Activated naive CD4-positive, alpha-beta T cell treated with anti-CD3 and anti-CD28 coated beads, Interleukin-2, amount 50 U/mL, for 16 hours (primary cell): ENCODE results near the gene ITGB7.
"Not testable (repeated sequence)": the region's sequence is repeated elsewhere in the genome, so short reads cannot be mapped to it uniquely, and the experiment has no call there.

Source experiments
- DNase-seq: peaks from one replicate; pipeline ENCODE4 v3.0.0-alpha.2; 2020

The ITGB7 gene

GRCh38 chr12:53215497-53215896, 8.4 kb upstream of the ITGB7 start:
- DNase-seq = no peak

GRCh38 chr12:53214687-53215455, 7.8 kb upstream of the ITGB7 start:
- no peak for DNase-seq

DNA sequence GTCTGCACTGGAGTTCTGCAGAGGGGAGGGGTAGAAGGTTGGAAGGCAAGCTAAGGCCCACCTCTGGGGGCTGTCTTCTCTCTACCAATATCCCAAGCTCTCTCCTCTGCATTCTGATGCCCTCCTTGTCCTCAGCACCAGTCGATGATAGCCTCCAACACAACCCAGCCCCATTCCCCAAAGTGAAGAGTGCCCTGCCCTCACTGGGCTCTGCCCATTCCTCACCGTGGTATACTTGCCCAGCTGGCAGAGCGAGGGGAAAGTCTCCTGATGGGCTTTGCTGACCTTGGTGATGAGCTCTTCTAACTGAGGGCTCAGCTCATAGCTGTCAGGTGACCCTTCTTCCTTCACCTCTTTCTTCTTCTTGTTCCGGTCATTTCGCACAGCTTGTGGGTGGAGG, 7.2 kb upstream of the ITGB7 start:
- DNase-seq = no peak

GRCh38 chr12:53213348-53213747, 6.3 kb upstream of the ITGB7 start:
- DNase-seq = peak; percentile 86

DNA sequence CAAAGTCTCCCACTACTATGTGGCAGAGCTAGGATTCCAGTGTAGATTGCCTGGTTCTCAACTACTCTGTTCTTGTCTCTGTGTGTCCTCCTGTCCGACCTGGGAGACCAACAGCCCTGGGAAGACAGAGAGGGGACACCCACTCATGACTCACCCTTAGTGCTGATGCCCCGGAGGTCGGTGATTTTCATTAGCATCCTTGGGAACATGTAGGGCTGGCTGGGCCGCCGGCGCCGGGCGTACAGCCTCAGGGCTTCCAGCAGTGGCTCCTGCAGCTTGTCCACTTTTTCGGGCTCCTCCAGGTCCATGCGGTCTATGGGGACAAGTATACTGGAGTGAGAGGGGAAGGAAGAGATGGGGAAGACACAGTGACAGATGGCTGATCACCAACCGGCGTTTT, 5.9 kb upstream of the ITGB7 start:
- DNase-seq = no peak

DNA sequence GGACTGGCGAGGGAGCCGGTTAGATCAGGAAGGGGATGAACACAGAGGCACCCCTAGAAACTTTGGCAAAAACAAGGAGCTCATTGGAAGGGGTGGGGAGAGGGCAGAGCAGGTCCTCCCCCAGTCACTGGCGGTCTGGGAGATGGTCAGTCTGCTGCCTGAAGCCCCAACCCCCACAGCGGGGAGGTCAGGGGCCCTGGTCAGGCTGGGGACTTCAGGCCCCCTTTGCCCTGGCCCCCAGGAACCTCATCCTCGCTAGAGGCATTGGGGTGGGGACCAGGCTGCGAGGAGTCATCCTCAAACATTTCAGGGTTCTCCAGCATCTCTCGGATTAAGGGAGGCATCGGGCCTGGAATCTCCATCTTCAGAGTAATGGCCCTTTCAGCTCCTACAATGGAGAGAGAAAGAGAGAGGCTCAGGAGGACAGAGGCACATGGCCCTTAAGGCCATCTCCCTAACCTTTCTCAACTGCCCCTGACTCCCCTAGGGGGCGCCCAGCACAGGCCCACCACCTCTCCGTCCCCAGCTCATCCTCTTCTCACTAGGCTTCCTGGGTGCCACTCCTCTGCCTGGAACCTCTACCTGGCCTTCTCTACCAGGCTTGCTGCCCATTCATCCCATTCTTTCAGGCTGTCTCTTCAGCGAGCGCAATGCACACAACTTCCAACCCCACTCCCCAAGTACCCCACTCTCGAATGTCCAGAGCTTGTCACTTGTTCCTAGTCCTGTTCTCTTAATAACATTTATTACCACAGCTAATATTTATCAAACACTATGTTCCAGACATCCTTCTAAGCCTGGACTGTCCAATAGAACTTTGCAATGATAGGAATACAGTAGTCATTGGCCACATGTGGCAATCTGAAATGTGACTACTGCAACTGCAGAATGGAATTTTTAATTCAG, 4.7 kb upstream of the ITGB7 start:
- DNase-seq = no peak

- DNase-seq = no peak
Observed at GRCh38 chr12:53210843-53211242, 3.8 kb upstream of the ITGB7 start.

GRCh38 chr12:53208877-53209463, 1.9 kb upstream of the ITGB7 start:
- no peak for DNase-seq

GRCh38 chr12:53208435-53208834, 1.4 kb upstream of the ITGB7 start:
- DNase-seq = no peak

GRCh38 chr12:53205747-53206419, 1.2 kb downstream of the ITGB7 start:
- peak; percentile 39 for DNase-seq

- DNase-seq = no peak
Observed at GRCh38 chr12:53204351-53204750, 2.7 kb downstream of the ITGB7 start.

- DNase-seq = not testable (repeated sequence)
Observed at GRCh38 chr12:53202316-53202715, 4.7 kb downstream of the ITGB7 start.

- DNase-seq = no peak
Observed at GRCh38 chr12:53201639-53202038, 5.4 kb downstream of the ITGB7 start.

GRCh38 chr12:53201177-53201541, 5.9 kb downstream of the ITGB7 start:
- DNase-seq = no peak

DNA sequence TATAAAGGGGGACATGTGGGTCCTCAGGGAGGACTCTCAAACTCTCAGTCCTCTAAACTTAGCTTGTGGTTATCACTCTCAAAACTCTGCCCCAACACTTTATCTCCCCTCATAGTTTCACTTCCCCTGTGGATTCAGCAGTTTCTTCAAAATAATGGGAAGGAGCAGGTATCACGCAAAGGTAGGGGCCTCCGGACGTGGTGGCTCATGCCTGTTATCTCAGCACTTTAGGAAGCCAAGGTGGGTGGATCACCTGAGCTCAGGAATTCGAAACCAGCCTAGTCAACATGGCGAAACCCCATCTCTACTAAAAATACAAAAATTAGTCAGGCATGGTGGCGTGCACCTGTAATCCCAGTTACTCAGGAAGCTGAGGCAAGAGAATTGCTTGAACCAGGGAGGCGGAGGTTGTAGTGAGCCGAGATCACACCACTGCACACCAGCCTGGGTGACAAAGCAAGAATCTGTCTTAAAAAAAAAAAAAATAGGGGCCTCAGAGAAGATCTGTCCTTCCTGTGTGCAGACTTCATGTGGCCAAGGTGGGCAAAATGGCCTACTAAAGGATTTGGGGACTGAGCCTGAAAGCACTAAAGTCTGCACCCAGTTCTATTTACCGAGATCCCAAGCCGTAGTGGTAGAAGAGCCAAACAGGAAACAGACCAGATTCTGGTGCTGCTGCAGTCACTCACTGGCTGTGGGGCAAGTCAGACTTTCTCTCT, 6.4 kb downstream of the ITGB7 start:
- DNase-seq = peak; percentile 46

- DNase-seq = no peak
Observed at GRCh38 chr12:53200107-53200457, 7.0 kb downstream of the ITGB7 start.

- DNase-seq = no peak
Observed at GRCh38 chr12:53199700-53200099, 7.4 kb downstream of the ITGB7 start.

GRCh38 chr12:53198486-53199110, 8.5 kb downstream of the ITGB7 start:
- DNase-seq = no peak

DNA sequence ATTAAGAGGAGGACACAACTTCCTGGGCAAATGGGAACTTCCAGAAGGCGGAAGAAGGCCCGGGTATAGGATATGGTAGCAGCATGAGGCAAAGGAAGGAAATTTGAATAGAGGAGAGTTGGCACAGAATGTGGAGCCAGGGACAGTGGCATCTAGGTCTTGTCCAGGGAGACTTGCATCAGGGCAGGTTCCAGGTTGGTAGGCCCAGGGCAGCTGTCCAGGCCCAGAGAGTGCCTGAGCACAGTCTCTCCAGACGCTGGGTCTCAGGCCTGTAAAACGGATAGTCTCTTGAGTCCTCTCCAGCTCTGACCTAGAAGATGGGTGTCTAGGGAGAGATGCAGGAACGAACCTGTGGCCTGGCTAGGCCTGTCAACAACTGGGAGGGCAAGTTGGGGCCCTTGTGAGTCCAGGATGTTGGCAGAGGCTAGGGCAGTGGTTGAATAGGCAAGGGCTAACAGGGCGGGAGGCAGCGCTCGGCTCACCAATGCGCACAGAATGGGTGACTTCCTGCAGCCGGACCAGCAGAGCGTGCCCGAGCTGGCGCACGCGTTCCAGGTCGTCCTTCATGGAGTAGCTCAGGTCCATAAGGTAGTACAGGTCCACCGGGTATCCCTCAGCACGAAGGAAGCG, 9.9 kb downstream of the ITGB7 start:
- DNase-seq = no peak

DNA sequence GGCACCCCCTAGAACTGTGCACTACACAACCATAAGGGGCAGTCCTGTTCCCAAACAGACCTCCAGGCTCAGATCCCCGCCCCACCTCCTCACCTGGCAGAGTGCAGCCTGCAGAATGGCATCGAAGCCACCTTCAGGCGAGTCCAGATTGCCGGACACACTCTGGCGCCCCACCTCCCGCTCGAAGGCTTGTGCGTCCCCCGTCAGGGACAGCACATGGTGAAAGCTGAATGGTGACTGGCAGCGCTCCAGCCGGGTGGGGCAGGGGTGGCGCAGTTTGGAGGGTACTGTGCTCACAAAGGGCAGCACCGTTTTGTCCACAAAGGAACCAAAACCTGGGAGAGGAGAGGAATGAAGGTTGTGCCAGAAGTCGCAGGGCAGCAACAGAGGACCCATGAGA, 10.6 kb downstream of the ITGB7 start:
- no peak for DNase-seq
